GM12891 (cell line): ENCODE measurements around the gene CLEC9A.

ENCODE experiments used
- POLR2A ChIP-seq: IDR thresholded peaks from 2 replicates; pipeline ENCODE4 v1.6.1; 2011; ENCODE audit warnings: low read depth, low read length, control low read depth
- POLR2AphosphoS5 ChIP-seq: IDR thresholded peaks from 2 replicates; pipeline ENCODE4 v1.6.1; 2011; ENCODE audit warnings: low read depth, low read length, control low read depth
- SPI1 ChIP-seq: IDR thresholded peaks from 2 replicates; pipeline ENCODE4 v1.6.1; 2011; ENCODE audit warnings: low read depth, low read length, control low read depth
- TAF1 ChIP-seq: IDR thresholded peaks from 2 replicates; pipeline ENCODE4 v1.6.1; 2011; ENCODE audit warnings: low read depth, low read length, control low read depth

GRCh38 chr12:10018386-10018785 is 12.1 kb upstream of the CLEC9A start:
- no peak for TF ChIP-seq POLR2A
- TF ChIP-seq POLR2AphosphoS5, result no peak
- TF ChIP-seq SPI1, result no peak
- TF ChIP-seq TAF1, result no peak
